Jurkat, Clone E6-1 (cell line): ENCODE data around the gene GIMAP2. TPM values are rescaled to one million over a fixed set of nuclear protein-coding genes. Genes with fewer than 3 reads are reported as not detected.
"Not testable (repeated sequence)": the region's sequence is repeated elsewhere in the genome, so short reads cannot be mapped to it uniquely, and the experiment has no call there.

Experiments used
- DNase-seq: peaks from one replicate; pipeline ENCODE4 v3.0.0-alpha.2; 2011; ENCODE audit warnings: low read depth, low spot score
- H3K4me3 ChIP-seq: 2 replicates; pipeline ENCODE4 v1.5.1; 2011; ENCODE audit warnings: mild to moderate bottlenecking, low read length, control low read depth, moderate library complexity
- polyA plus RNA-seq: library from polyadenylated mRNA; unstranded; fragments of >200 nt; gene quantifications from one replicate; pipeline ENCODE4 v1.2.1, GENCODE V29; 2012; ENCODE audit warnings: missing spikeins; ENCODE audit not compliant: insufficient read length, insufficient read depth

GIMAP2 gene
- polyA plus RNA-seq: 57.2 TPM

DNA sequence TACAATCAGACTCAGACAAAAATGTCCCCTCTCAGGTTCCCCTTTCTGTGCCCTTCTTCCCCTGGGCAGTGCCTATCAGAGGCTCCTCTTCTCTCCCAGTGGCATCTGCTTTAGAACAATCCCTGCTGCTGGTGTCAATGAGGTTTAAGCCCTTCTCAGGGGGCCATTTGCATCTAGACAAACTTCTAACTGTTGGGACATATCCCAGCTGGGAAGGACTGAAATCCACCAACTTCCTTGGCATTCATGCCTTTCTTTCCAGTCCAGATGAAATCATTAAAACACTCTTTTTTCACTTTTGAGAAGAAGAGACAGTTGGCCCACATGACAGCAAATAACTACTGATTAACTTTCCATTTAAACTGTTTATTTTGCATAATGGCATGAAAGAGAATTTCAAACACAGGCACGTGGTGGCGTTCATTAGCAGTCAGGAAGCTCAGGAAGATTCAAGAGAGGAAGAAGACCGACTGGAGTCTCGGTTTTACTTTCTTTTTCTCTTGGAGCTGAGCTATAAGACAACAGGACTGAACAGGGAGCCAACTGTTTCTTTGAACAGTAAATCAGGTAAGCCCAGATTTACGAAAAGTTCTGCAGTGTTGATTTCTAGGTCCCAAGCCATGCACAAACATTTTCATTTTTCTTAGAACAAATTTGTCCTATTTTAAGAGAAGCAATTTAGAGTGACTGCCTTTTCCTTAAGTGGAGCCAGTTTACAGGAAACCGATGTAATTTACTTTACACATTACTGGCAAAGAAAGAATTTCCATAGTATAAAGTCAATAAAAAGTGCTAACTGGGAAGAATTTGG is at the start of gene GIMAP2:
Gene GIMAP2, plus strand, starts transcription at position 488 of the 811 bp plus-strand sequence. CDS start 1,354 bp downstream, outside the sequence.
- peak within 1 kb of the TSS; percentile 76 for H3K4me3 ChIP-seq
- DNase-seq: peak; percentile 86

- H3K4me3 ChIP-seq: no peak overlapping the region
- DNase-seq: no peak
Measured at GRCh38 chr7:150641854-150642253, 43.7 kb upstream of the GIMAP2 start.

- DNase-seq: no peak
- H3K4me3 ChIP-seq: no peak overlapping the region
Measured at GRCh38 chr7:150642926-150643325, 42.6 kb upstream of the GIMAP2 start.

DNA sequence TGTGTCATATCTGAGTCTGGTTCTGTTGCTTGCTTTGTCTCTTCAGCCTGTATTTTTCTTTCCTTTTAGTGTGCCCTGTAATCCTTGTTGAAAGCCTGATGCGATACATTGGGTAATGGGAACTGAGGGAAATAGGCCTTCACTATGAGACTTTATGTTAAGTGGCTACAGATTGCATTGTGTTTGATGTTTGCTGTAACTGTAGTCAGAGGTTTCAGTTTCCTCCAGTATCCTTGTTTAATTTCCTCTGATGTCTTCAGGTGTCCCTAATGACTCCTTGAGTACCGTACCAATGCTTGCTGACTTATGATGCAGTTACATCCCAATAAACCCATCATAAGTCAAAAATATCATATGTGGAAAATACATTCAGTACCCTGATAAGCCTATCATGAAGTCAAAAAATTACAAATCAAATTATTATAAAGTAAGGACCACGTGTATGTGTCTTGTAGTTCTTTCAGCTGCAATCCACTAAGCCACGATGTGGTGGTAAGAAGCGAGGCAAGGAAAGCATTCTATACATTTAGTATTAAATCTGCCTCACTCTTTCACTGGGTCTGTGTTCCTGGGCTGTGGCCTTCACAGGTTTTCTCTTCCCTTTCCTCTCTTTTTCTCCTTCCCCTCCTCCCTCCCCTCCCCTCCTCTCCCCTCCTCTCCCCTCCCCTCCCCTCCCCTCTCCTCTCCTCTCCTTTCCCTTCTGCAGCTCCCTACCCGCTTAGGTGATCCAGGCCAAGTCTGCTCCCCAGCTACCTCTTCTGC is 40.1 kb upstream of the GIMAP2 start:
- no peak for DNase-seq
- H3K4me3 ChIP-seq: no peak overlapping the region

DNA sequence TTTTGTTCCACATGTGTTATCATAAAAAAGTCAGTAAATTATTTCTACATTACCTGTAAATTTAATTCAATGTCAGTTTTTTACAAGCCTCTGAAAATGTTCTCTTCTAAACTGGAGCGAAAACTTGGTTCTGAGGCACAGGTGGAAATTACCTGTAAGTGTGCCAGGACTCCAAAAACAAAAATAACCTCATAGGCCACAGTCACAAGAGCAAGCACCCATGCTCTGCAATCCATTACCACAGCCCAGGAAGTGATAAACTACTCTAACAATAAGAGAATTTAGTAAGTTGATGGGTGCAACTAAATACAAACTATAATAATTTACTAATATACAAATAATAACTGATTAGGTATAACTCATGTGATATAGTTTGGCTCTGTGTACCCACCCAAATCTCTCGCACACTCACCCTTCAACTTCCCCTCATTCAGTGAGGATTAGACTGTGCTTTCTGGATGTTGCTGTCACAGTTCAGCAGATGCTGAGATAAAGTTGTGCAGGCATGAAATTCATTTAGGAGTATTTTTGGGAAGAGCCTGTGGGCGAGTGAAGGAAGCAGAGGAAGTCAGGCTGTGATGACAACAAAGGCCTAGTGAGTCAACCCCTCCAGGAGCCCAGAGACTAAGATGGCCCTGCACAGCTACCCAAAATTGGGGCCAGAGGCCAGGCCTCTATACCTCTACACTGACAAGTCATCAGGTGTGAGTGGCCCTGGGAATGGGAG is 37.0 kb upstream of the GIMAP2 start:
- no peak for DNase-seq
- H3K4me3 ChIP-seq: no peak overlapping the region

DNA sequence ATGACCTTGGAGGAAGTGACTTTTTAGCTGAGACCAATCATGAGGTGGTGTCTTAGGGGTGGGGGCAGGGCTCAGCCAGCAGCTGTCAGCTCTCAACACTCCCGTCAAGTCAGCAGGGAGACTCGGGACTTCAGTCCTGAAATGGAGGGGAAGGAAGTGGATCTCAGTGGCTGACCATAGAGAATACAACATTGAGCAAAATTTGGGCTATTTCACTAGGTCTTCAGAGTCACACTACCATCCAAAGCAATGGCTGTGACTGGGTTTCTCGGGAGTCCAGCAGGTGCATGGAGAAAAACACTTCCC is 36.5 kb upstream of the GIMAP2 start:
- no peak overlapping the region for H3K4me3 ChIP-seq
- DNase-seq: no peak

- no peak overlapping the region for H3K4me3 ChIP-seq
Measured at GRCh38 chr7:150654692-150655091, 30.8 kb upstream of the GIMAP2 start.

DNA sequence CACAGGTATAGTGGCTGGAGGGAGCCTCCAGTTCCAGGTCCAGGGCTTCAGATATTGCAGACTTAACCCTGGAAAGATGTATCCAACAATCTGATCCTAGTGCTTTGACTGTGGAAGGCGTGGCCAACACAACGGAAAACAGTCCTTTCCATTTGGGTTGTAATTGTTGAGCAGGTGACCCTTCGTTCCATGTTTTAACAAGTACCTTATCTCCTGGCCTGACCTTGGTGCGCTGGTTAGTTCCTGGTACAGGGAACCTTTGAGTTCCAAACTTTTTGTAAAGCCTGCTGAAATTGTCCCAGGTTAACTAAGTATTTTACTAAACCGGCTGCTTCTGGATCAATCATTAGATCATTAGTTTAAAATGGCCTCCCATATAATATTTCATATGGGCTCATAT is 29.5 kb upstream of the GIMAP2 start:
- no peak overlapping the region for H3K4me3 ChIP-seq
- DNase-seq: no peak

More at GRCh38 chr7:150654692-150655091, 30.8 kb upstream of the GIMAP2 start:
- DNase-seq: no peak

GRCh38 chr7:150657526-150657925 is 28.0 kb upstream of the GIMAP2 start:
- H3K4me3 ChIP-seq: no peak overlapping the region
- no peak for DNase-seq

- DNase-seq: no peak
- H3K4me3 ChIP-seq: no peak overlapping the region
Measured at GRCh38 chr7:150660939-150661613, 24.4 kb upstream of the GIMAP2 start.

GRCh38 chr7:150662821-150663220 is 22.7 kb upstream of the GIMAP2 start:
- not testable (repeated sequence) for DNase-seq, H3K4me3 ChIP-seq

GRCh38 chr7:150663802-150664494 is 21.6 kb upstream of the GIMAP2 start:
- H3K4me3 ChIP-seq: no peak overlapping the region
- peak; percentile 97 for DNase-seq

DNA sequence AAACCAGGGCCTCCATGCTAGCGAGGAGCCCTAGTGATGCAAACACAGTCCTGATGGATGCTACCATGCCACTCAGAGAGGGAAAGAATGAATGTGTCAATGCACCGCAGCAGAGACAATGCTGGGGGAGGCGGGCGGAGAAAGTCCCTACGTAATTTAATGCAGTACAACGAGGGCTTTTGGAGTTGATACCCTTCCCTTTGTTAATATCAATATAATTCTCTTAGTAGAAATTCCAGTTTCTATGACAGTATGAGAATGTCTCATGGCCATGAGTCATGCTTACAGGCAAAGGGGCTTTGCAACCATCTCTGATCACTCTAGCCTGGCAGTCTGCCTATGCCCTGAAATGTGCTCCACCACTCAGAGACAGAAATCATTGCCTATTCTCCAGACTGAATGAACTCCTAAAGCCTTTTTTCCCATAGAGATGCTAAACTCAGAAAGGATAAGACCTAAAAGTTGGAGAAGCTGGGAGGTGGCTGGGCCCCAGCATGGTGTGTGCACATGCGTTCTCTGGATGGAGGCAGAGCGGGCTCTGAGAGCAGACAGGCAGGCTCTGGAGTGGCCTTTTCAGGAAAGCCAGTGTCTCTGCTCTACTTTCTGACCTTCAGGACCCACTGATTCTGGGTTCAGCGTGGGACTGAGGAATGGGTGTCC is 20.3 kb upstream of the GIMAP2 start:
- H3K4me3 ChIP-seq: no peak overlapping the region
- DNase-seq: no peak

DNA sequence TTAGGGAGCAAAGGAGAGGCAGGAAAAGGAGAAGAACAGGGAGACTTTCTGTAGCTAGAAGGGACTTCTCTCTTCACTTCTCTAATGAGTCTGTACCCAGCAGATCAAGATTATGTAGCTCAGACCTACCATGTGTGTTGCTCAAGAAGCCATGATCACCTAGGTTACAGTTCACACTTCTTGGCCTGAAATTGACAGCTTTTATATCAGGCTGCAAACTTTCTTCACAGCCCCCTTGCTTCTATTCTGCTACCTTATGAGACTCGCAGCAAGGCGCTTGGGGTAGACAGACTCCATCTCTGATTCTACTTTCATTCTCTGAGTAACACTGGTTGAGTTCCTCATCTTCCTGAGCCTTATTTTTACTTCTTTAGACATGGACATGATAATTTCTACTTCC is 19.6 kb upstream of the GIMAP2 start:
- no peak for DNase-seq
- no peak overlapping the region for H3K4me3 ChIP-seq

- DNase-seq: no peak
- no peak overlapping the region for H3K4me3 ChIP-seq
Measured at GRCh38 chr7:150666412-150666811, 19.1 kb upstream of the GIMAP2 start.

DNA sequence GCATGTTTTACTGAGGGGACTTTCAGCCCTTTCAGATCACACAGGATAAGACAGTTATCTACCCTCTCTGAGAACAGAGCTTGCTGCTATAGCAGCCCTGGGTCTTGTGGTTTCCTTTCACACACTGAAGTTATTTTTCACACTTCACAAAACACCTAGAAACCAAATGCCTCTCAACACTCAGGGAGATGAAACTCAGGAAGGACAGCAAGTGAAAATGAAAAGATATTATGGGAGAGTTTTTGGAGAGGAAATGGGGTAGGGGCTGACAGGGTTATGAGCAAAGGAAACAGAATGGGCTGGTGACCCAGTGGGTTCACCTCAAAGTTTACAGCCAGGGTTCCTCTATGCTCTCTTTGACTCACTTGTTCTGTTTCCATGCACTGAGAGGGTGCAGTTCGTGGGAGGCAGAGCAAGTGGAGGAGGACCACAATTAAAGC is 17.0 kb upstream of the GIMAP2 start:
- DNase-seq: peak; percentile 97
- no peak overlapping the region; the same call in 1 of the 2 replicates for H3K4me3 ChIP-seq

- no peak overlapping the region for H3K4me3 ChIP-seq
Measured at GRCh38 chr7:150668977-150669376, 16.5 kb upstream of the GIMAP2 start.

More at GRCh38 chr7:150668977-150669376, 16.5 kb upstream of the GIMAP2 start:
- DNase-seq: no peak
